Middle frontal gyrus (tissue), 1 donor: ENCODE data around the gene ANKRD16.
"Not testable (repeated sequence)": the region's sequence is repeated elsewhere in the genome, so short reads cannot be mapped to it uniquely, and the experiment has no call there.

Source experiments
- DNase-seq: peaks from one replicate; pipeline ENCODE4 v3.0.0-alpha.2; 2015; ENCODE audit warnings: low spot score; ENCODE audit errors: extremely low spot score

The ANKRD16 gene

DNA sequence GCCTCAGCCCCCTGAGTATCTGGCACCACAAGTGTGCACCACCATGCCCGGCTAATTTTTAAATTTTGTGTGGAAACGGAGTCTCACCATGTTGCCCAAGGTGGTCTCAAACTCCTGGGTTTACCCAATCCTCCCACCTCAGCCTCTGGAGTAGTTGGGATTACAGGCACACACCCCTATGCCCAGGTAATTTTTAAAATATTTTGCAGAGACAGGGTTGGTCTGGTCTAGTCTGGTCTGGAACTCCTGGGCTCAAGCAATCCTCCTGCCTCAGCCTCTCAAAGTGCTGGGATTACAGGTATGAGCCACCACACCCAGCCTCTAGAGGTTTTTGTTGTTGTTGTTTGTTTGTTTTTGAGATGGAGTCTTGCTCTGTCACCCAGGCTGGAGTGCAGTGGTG lies 53.5 kb downstream of the ANKRD16 start:
- not testable (repeated sequence) for DNase-seq

DNA sequence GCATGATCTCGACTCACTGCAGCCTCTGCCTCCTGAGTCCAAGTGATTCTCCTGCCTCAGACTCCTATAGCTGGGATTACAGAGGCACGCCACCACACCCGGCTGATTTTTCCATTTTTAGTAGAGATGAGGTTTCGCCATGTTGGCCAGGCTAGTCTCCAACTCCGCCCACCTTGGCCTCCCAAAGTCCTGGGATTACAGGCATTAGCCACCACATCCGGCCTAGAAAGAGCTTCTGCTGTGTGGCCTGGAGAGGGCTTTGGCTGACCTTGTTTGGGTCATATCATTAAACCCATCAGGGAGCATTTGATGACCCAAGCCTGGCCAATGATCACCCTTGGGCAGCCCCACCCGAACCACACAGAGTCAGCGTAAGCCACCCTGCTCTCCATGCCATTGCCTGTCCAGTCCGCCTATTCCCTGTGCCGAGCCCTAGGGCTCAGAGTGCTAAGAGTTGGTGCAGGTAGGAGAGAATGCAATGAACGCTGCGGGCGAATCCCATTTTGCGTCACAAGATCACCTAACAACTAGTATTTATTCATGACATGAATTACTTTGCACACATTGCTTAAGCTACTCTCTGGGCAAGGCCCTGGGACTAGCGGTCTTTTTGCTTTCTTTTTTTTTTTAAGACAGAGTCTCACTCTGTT lies 54.1 kb downstream of the ANKRD16 start:
- no peak for DNase-seq

DNA sequence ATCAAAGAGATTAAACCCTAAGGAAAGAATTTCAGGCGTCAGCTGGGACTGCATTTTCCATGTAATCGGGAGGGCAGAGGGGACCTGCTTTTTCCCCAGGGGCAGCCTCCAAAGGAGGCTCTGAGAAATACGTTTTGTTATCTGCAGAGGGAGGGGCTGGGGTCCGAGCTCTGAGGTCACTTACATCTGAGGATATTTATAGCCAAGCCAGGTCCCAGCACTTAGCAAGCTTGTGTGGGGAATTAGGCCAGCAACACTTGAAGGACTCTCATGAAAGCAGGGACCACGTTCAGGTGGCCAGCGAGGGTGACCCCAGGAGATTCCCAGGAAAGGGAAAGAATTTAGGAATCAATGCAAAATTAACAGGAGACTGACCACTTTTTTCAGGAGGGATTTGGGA lies 55.9 kb downstream of the ANKRD16 start:
- DNase-seq, result no peak

DNA sequence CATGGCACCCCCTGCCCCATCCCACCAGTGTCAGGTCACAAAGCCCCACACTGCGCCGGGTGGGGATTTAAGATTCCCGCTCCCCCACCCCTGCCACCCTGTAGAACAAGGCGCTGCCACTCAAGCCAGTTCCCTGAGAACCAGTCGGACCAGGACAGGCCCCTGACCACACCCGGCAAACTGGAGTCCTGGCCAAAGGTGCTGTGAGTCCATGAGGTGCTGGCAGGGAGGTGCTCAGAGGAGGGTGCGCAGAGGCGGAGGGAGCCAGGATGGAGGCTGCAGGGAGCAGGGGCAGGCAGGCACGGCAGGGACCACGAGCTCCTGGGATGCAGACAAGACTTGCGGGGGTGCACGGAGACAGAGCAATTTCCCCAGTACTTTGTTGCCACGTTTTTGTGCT lies 56.7 kb downstream of the ANKRD16 start:
- DNase-seq, result no peak

DNA sequence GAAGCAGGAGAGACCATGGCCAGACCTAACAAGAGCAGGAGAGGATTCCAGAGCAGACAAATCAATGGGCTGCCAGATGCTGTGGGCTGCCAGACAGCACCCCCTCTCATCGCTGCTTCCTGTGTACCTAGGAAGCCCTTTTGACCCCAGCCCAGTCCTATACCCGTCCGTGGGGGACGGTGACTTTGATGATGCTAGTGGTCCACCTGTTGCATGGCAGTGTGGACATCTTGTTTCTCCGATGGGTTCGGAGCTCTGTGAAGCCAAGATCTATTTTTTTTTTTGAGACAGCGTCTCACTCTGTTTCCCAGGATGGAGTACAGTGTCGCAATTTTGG lies 58.3 kb downstream of the ANKRD16 start:
- DNase-seq, result no peak

DNA sequence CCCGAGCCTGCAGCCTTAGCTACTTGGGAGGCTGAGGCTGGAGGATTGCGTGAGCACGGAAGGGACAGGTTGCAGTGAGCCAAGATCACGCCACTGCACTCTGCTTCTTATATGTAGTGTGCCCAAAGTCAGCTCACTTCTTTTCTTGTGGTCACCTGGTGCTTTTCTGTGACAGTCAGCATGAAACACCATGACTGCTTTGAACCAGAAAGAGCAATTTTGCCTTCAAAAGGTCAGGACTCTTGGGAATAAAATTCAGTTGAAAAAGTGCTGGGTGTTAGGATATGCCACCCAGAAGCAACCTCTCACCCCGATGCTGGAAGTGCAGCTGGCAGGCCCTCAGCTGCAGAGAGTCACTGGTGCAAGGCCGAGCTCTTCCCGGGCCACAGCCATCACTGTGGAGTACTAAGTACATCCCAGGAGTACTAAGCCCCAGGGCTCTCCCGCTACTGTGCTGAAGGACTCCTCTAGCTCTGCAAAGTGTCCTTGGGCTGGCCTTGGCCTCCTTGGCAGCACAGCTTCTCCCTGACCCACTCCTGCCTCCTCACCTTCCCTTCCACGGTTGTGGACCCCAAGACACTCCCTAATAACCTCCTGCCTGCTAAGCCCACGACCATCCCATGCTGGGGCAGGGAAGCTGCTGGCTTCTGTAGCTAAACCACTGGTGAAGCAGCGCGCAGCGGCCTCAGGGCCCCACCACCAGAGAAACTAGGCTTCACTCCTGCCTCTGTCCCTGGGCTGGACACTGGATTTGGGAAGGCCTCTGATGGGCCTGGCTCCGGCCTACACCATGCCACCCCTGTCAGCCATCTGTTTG lies 58.9 kb downstream of the ANKRD16 start:
- no peak for DNase-seq

DNA sequence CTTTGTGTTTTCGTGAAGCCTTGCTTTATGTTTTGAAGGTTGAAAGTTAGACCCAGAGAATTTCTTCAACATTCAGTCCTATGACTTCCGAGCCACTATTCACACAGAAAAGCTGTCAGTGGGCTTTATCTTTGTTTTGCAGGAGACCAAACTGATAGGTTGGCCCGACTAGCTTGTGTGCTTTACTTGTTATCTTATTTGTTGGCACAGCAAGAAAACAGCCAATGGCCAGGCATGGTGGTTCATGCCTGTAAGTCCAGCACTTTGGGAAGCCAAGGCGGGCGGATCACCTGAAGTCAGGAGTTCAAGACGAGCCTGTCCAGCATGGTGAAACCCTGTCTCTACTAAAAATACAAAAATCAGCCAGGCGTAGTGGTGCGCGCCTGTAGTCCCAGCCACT lies 60.4 kb downstream of the ANKRD16 start:
- no peak for DNase-seq

DNA sequence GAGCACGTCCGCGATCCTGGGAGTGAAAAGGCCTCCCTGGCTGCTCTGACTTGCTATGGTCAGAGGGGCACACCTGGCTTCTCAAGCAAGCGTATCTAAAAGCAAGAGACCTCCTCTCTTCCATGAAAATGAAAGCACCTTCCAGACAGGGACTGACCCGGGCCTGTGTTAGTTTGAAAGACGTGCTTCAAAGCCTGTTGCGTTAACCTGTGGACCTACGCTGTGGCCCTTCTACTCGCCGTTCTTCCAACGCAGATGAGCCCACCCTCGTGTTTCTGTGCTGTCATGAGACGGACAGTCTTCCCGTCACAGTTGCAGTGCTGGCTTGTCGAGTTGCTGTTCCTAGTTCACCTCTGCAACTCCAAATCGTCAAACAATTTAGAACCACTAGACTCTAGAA lies 61.0 kb downstream of the ANKRD16 start:
- DNase-seq, result no peak

DNA sequence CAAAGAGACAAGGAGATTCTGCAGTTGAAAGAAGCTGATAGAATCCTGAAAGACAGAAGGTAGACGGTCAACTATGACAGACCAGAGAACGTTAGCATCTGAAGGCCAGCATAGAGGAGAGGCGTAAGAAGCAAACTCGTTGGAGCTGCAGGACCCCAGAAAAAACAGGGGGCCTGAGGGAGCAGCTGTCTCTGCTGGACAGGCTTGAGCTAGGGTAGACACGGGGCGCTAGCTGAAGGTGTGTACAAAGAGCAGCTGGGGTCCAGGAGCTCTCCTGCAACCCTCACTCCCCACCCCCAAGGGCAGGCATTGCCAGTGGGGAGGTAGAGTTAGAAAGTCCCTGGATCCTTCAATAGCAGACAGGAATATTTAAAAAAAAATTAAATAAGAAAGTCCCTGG lies 61.9 kb downstream of the ANKRD16 start:
- DNase-seq, result no peak

DNA sequence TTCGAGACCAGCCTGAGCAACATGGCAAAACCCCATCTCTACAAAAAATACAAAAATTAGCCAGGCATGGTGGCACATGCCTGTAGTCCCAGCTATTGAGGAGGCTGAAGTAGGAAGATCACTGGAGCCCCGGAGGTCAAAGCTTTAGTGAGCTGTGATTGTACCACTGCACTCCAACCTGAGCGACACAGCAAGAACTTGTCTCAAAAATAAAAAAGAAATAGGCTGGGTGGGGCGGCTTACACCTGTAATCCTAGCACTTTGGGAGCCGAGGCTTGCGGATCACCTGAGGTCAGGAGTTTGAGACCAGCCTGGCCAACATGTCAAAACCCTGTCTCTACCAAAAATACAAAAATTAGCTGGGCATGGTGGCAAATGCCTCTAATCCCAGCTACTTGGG lies 63.2 kb downstream of the ANKRD16 start:
- DNase-seq, result not testable (repeated sequence)

DNA sequence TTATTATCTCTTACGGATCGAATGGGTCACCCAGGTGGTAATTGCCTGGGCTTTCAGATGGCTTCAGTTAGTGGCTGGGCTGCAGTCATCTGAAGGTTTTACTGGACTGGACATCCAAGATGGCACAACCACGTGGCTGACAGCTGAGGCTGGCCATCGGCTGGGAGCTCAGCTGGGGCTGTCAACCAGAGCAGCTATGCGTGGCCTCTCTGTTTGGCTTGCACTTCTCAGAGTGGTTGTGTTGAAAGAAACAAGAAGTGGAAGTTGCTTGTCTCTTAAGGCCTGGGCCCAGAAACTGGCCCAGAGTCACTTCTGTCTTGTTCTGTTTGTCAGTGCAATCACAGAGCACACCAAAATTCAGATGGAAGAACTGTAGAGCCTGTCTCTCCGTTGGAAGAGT lies 70.8 kb downstream of the ANKRD16 start:
- DNase-seq, result no peak

DNA sequence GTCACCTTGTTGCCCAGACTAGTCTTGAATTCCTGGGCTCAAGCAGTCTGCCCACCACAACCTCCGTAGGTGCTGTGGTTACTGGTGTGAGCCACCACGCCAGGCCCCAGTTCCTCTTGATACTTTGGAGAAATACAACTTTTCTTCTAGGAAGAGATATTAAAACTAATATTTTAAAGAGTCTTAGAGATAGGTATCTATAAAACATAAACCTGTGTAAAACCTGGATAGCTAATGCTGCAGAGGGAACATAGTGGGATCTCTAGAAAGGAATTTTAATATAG lies 71.7 kb downstream of the ANKRD16 start:
- DNase-seq, result no peak

DNA sequence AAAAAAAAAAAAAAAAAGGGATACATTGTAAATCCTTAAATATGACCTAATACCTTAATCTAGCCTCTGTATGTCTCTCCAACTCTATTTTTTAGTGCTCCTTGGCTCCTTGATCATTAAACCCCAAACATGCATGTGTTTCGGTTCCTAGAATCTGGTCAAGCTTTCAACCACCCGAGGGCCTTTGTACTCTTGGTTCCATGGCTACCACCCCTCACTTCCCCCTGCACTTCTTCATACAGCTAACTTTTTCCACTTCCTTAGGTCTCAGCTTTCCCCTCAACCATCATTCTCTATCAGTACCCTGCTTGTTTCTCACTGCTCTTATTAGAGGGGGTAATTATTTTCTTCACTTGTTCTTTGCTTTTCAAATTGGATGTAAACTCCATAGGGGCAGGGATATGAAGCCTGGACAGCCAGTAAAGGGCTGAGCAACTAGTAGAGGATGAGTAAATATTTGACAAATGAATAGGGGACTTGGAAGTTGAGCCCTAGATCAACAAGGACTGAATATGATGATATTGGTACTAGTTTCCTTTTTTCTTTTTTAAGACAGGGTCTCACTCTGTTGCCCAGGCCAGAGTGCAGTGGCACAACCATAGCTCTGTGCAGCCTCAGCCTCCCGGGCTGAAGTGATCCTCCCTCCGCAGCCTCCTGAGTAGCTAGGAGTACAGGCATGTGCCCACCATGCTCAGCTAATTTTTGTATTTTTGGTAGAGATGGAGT lies 72.2 kb downstream of the ANKRD16 start:
- DNase-seq, result no peak

DNA sequence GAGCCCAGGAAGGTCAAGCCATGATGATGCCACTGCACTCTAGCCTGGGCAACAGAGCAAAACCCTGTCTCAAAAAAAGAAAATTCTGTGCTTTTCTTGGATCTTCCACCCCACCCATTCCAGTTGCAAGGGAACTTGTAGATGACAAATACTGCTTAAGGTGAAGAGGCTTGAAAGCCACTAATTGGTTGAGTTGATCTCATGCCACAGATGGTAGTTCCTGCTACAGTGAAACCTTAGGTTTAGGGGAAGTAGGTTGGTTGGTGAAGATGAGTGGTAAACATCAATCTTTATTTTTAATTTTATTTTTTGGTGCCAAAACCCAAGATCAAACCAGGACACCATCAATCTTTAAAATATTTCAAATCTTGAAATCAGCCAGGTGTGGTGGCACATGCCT lies 73.5 kb downstream of the ANKRD16 start:
- no peak for DNase-seq

DNA sequence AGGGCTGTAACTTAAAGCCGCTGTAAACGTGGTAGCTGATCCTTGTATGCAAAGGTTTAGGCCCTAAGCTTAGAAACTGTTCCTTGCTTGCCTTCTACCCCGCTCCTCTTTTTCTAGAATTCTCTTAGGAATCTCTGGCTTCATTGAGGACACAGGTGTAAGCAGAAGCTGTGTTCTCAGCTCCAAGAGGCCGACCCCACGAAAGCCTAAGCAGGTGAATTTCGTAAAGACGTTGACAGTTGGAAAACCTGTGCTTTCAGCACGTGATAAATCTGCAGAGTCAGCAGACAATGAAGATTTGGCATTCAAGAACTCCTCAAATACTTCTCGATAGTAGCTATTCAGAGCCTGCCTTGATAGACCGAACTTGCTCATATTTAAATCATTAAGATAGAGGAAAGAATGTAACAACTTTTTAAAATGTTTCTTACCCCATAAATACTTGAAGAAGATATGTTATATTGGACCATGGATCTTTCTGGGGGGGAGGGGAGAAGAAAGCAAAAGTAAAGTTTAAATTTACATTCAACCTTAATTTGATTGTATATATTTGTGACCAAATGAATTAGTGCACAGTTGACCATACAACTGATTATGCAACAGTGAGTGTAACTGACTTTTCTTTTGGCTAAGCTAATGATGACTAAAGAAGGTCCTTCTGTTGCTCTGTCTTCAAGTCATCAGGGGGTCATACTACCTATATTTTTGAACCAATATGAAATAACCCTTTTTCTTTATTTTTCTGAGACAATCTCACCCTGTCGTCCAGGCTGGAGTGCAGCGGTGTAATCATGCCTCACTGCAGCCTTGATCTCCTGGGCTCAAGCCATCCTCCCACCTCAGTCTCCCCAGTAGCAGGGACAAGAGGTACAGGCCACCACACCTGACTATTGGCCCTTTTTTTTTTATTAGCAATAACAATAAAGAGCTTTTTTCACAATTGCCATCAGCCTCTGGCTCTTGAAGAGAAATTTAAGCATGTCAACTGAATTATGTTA lies 75.3 kb downstream of the ANKRD16 start:
- no peak for DNase-seq

DNA sequence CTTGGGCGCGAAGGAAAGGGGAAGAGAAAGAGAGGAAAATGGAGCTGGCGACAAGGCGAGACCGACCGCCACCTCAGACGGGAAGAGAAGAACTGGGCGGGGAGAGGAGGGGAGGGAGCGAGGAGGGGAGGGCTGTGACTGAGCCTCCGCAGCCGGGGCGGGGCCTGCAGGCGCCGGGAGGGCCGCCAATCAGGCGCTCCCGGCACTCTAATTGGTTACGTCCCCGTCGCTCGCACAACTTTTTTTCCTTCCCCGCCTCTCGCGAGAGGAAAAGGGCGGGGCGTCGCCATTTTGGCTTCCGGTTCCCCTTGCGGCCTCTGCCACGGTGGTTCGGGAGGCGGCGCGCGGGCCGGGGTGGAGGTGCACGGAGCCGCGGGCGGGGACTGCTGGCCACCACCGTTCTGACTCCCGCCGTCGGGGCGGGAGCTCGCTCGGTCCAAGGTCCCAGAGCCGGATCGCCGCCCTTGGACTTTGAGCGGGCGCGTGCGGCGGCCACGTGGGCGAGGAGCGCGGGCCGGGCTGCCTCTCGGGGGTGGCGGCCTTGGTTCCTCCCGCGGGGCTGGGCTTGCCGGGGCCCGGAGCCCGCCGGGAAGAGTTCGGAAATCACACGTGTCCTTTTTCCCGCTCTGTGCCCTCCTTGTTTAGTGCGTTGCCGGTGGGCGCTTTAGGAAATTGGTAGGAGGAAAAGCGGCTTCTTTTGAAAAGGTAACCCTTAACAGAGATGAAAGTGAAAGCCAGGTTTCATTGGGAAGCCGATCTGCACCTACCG lies 76.2 kb downstream of the ANKRD16 start, which contains the start of gene GDI2:
TSS of gene GDI2 (minus strand) at position 94 of the 769 bp plus-strand sequence. CDS start 176 bp downstream, outside the sequence.
- DNase-seq, result peak; percentile 97

DNA sequence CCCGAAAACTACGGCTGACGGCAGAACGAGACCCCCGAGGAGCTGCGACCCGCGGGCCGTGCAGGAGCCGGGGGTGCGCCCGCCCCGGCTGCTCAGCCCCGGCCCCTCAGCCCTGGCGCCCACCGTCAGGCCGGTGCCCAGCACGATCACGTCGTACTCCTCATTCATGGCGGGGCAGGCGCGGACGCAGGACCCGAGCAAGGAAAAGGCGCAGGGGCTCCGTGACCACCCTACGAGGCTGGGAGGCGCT lies 76.7 kb downstream of the ANKRD16 start:
- no peak for DNase-seq

DNA sequence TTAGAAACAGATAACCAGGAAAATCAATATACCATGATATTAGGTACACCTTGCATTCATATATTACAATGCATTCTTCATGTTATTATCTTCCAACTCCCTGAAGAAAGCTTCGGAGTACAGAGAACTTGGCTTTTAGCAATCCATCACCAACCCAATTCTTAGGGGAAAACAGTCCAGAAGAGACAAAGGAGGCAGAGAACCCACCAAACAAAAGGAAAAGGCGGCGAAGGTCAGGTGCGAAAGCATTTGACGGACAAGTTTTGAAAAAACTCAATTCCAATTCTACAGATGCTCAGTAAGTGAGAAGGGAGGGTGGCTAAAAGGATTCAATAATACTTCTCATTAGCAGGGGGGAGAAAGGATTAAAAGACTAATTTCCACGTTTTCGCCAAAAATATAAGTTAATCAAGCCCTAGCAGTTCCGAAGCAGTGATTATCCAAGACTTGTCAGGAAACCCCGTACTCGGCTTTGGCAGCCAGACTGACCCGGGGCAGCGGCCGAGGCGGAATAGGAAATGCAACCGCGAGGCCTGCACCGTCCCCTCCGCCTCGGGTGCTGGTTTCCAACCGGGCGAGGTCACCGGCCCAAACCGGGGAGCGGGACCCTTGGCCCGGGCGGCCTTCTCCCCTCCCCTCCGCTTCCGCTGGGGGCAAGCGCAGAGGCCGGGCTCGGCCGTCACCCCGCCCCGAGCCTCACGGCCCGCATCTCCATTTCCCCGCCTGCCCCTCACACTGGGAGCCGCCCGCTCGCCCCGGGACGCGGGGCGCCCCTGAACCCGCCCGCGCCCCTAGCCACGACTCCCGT lies 77.2 kb downstream of the ANKRD16 start:
- no peak for DNase-seq
